DMS 273 (cell line): Measurements from ENCODE around the gene ZNF526.

Source experiments
- DNase-seq: peaks from one replicate; lab custom pipeline; 2025; ENCODE audit not compliant: unreplicated experiment; lab: John Stamatoyannopoulos, UW

ZNF526 gene

DNA sequence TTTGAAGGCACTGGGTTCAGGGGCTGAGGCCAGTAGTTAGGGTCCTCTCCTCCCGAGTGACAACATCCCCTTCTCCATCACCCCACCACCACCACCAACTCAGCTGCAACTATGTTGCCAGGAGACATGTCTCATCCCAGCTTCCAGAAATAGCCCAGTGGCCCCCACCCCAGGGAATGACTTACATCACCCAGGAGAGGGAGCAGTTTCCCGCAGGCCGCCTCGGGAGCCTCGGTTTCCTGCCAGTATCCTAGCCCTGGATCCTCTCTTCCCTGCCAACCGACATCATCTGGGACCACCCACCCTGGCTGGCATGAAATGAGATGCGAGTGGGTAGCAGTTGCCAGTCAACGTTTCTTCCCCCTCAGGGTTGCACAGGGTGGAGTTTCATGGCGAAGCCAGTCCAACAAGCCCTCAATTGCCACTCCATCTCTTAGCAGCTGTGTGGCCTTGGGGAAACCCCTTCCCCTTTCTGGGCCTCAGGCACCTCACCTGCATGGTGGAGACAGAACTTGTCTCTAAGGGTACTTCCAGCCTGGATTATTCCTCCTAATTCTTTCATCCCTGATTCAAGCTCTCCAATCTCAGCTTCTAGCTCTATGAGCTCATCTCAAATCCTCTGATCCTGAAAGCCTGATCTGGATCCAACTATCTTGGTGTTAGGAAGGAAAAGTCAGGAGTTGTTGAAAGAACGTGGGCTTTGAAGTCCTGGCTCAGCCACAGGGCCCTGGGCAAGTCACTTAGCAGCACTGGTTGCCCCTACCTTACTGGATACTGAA, 26.2 kb downstream of the ZNF526 start:
- peak; percentile 94 for DNase-seq

DNA sequence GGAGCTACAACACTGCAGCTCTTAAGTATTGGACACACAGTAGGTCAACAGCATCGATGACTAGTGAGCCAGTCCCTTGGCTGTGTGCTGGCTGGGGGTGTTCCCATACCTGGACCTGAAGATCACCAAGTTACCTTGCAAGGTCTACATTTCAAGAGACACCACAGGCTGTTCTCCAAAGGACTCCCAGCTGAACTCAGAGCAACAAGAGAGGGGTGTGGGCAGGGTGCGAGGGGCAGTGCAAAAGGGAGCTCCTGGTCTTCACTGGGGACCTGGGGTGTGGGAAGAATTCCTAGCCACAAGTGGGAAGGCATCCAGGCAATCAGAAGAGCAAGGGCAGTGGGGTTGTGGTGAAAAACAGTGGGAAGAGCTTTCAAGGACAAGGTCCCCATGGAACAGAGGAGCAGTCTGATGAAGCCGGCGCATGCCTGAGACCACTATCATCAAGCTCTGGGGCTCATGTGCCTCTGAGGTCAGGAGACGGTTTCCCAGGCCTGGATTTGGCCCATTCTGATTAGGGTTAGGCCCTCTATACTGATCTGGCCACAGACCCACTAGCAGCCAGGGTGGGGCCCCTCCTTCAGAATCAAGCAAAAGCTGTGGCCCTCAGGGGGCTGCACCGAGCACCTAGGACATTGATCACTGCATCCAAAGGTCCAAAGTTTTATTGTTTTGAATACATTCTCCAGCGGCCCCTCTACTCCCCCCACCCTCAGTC, 27.0 kb downstream of the ZNF526 start:
- DNase-seq, result no peak

DNA sequence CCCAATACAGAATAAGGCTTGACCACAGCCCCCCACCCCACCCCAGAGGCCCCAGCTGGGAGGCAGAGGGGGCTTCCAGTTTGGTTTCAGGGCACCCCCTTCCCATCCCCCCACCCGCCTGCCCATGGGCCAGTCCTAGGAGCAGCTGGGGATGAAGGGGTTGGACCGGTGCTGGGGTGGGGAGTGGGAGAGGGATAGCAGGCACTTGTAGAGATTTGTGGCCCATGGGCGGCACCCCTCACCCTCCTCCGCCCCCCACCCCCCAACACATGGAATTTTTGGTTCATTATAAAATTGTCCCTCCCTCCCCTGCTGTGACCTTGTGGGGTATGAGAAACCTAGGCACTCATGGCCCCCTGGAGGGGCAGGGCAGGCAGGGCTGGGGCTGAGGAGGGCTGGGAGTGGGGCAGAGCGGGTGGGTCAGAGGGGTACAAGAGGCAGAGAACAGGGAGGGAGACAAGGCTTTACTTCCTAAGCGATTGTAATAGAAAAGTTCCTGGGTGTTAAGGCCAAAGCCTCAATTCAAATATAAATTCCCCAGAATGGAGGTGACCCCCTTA, 27.6 kb downstream of the ZNF526 start:
- no peak for DNase-seq

DNA sequence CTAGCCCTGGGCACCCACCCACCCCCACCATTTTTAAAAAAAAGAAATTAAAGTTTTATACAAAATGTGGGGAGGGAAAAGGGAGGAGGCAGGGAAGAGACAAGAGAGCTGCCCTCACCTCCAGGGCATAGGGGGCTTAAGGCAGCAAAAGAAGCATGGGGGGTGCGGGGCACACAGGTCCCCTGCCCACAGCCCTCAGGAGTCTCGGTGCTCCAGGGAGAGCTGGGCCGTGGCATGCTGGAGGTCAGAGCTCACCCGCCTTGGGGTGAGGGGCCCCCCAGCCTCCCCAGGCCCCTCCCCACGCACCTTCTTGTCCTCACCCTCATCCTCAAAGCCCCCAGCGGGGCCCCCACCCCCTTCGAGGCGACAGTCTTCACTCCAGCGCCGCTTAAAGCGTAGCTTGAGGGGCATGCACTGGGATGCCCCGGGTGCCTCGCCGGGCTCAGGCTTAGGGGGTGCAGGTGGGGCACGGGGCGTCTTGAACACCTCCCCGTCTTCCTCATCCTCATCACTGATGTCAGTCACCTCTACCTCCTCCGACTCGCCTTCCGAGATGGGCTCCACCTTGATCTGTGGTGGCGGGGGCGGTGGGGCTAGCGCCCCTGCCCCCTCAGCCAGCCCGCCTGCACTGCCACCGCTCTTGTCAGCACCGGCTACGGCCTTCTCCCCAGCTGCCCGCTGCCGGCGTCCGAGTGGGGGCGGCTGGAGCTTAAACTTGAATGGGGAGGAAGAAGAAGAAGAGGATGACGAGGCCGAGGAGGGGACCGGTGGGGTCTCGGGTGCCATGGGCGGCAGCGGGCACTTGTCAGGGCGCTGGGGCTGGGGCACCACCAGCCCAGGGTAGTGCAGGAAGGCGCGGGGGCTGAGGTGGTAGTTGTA, 28.4 kb downstream of the ZNF526 start:
- DNase-seq, result no peak

DNA sequence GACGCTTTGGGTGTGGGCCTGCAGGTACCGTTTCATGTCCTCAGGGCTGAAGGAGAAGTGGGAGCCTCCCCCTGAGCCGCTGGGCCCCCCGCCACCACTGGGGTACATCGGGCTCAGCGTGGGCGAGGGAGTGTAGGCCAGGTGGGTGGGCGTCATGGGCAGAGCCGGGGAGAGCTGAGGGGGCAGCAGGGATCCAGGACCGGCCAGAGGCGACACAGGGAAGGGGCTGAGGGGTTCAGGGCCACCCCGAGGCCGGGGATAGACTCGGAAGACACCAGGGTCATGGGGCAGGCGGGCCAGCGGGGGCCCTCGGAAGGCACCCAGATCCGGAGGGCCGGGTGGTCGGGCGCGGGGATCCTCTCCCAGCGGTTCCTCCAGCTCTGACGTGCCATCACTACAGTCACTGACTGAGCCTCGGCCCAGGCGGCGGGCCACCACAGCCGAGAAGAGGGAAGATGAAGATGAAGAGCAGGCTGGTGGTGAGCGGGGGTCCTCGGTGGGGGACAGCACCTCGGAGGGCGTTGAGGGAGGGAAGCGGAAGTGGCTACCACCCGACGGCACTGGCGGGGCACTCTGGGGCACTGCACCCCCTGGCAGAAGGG, 29.1 kb downstream of the ZNF526 start:
- DNase-seq, result no peak

DNA sequence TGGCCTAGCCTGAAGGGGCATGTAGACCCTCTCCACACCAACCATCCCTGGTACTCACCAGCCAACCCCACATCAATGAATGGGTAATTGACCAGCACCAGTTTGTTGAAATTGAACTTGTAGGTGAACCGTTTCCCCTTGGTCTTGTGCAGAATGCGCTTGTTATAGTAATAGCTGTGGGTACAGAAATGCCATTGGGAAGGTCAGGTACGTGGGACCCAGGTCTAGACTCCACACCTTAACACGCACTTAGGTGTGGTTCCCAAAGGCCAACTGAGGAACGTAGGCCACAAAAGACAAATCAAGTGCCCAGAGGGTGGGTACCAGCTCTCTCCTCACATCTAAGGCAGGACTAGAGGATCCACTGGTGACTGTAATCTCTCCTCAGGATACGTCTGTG, 29.7 kb downstream of the ZNF526 start:
- DNase-seq, result no peak

DNA sequence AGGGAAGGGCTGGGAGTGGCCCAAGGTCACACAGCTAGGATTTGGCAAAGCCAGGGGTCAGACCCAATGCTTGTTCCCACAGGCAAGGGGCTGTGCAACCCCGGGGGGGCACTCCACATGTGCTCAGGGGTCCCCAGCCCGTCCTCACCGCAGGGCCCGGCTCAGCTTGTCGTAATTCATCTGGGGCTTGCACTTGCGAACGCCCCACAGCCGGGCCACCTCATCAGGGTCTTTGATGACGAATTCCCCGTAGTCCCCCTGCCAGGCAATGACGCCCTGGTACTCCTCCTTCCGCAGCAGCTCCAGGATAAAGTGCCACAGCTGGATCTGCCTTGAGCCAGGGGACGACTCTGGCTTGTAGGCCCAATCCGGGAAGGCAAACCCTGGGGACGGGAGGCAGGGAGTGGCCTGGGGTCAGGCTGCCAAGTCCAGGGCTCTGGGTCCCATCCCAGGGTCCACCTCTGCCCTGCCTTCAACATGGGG, 30.1 kb downstream of the ZNF526 start:
- DNase-seq, result no peak

DNA sequence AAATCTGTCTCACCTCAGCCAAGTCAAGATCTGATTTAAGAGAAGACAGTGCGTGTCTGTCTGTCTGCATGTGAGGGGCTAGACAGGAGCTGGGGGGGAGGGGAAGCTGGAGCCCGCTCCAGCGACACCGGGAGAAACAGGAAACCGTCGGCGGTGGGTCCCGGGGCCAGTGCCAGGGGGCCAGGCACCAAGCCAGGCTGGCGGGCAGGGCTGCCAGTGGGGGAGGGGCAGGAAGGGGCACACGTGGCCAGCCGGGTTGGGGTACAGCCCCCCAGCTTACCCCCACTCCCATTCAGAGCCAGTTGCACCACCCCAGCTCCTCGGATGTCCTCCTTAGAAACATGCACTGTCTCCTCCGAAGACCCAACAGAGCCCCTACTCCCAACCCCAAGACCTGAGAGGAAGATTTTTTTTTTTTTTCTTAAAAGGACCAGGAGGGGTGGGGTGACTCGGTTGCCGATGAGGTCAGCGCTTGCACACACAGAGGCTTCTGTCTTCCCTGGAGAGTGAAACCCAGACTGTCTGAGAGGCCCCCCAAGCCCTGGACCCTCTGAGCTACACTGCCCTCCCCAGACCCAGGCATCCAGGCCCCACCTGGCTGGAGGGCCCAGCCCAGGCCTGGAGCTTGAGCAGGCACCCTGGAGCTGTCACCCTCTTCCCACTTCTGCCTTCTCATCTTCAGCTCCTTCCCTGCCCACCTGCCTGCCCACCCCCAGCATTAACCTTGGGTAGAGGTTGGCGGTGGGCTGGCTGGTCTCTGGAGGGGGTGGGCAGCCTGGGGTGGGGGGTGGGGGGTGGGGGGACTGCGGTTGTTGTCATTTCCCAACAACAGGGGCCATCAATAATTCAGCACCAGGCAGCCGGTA, 30.8 kb downstream of the ZNF526 start:
- peak; percentile 59 for DNase-seq

DNA sequence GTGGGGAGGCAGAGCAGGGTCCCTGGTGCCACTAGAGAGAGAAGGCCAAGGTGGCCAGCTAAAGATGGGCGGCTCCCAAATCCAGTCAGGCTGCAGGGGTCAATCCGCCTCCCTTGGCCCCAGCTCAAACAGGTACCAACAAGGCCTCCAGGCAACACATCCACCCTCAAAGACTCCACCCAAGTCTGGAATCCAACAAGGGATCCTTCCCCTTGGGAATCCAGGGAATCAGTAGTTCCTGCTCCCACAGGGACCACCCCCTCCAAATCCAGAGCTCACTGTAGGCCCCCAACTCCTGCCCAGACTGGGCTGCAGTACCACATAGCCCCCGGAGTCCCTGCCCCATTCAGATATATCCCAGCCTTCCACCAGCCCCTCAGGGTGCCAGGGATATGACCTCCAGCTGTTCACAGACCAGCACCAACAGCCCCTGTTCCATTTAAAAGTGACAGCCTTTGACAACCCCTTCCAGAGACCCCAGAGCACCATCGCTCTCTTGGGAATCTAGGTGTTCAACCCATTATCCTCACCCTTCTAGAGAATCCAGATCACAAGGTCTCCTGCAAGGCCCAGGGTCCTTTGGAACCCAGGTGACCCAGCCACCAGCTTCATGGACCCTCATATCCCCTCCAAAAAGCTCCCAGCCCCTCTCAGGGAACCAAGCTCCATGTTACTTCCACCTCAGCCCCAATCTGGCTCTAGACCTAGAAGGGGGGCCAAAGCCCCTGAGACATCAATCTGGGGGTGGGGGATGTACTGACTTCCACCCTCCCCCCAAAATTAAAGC, 31.7 kb downstream of the ZNF526 start:
- no peak for DNase-seq

DNA sequence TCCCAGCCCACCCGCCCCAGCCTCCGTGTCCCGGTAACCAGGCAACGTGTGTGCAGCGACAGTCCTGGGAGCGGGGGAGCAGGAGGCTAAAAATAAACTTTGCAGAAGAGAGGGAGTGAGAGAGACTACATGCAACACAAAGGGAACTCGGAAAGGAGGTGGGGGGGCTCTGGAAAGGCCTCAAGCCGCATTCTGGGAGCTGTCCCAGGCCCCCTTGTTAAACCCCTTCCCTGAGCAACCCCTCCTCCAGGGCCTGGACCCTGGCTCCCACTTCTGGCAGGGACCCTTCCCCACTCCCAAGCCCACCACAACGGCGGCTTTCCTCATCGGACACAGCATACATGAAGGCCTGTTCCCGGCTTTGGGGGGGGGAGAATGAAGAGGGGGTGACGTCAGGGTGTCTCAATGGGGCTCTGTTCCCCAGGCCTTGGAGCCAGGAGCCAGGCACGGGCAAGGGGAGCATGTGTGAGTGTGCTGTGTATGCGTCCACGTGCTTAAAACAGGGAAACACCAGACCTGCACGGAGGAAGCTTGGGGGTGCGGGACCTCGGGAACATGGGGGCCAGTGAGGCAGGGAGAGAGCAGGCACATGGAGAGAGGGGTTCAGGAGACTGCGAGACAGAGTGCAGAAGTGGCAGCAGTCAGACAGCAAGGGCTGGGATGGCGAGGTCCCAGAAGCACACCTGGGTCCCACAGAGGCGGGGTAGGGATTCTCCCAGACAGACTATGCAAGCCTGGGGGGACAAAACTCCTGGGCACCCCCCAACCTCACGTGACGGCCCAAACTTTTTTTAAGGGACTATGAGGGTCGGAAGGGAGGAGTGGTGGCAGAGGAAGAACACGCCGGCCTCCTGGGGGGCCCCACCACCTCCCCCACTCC, 32.5 kb downstream of the ZNF526 start:
- peak; percentile 64 for DNase-seq

DNA sequence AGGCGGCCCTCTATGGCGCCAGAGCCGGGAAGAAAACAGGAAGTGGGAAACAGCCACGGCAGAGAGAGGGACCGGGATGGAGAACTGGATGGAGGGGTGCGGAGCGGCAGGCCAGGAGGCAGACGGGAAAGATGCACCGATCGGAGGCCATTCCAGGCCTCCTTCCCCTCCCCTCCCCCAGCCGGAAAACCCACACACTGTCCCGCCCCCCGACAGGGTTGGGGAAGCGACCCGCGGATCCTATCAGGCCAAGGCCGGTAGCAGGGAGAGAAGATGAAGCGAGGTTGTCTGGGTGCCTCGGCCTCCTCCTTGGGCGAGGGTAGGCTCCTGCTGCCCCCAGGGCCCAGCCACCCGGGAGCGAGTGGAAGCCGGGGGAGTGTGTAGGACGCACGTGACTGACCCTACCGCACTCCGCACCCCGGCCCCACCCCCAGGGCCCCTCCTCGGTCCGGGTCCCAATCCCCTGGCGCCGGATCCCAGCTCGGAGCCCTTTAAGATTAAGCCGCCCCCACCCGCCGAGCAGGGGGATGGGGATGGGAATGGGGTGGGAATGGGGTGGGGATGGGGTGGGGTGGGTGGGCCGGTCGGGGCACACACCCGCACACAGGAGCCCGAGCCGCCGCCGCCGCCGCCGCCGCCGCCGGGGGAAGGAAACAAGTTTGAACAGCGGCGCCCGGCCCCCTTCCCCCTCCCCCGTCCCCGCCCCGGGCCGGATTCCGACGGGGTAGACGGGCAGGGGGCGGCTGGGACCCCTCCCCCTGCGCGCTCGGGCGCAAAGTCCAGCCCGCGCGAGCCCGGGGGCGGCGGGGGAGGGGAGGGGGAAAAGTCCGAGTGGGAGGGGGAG, 33.4 kb downstream of the ZNF526 start:
- peak; percentile 84 for DNase-seq

DNA sequence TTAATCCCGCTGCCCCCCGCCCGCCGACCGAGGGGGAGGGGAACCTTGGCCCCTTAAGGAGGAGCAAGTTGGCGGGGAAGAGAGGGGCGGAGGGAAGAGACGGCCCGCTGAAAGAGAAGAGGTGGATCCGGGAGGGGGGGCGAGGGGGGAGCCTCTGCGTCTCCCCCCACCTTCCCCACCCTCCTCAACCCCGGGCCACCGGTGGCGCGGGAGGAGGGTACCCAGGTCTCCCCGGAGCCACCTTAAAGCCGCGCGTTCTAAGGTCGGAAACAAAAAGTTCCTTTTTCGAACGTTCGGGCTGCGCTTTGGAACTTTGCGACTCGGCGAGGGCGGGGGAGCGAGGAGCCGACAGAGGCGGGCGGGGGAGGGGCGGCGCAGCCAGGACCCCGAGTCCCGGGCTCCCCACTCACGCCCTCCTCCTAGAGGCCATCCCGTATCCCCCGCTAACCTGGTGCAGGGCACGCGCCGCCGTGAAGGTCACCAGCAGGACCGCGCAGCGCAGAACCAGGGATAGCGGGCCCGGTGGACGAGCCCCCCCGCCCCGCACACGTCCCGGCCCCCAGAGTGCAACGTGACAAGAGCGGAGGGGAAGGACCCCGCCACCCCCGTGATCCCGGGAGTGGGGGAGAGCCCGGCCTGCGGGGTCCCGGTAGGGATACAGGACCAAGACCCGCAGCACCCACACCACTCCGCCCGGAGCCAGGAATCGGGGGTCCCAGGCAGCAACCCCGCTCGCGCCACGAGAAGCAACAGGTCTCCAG, 34.2 kb downstream of the ZNF526 start:
- peak; percentile 89 for DNase-seq

DNA sequence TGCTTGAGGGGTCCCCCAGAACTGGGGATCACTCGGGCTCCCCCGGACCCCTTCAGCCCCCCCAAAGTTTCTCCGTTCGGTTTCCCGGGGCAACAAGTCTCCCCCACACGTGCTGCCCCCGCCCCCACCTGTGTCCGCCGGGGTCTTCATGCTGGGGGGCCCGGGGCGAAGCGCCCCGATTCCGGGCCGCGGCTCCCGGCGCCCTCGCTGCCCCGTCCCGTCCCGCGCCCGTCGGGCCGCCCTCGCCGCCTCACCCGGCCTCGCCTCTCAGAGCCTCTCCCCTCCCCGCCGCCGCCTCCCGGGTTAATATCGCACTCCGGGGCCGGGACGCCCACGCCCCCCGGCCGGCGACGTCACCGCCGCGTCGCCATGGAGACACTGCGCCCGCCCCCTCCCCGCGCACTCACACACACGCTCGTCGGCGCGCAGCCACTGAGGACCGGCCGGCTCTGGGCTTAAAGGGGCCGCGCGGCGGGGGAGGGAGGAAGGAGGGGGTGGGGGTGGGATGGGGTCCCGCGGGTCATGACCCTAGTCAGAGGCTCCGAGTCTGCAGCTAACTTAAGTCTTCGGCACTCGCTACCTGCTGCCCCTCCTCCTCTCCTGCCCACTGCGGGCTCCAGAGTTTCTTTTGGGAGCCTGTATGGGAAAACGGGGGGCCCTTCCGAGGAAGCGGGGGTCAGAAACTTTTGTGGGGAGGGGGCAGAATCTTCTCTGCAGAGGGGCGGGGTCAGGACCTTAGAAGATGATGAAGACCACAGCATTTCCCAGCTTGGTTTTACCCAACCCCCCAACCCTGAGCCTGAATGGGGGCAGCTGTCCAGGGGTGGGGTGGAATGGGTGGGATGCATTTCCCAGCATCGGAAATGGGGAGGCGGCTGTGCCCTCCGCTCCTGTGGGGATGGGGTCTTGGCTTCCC, 35.0 kb downstream of the ZNF526 start, which contains the start of gene ERF:
TSS of gene ERF (minus strand) at position 279 of the 916 bp plus-strand sequence. CDS start at position 150, 129 bp downstream.
- DNase-seq, result peak; percentile 96

DNA sequence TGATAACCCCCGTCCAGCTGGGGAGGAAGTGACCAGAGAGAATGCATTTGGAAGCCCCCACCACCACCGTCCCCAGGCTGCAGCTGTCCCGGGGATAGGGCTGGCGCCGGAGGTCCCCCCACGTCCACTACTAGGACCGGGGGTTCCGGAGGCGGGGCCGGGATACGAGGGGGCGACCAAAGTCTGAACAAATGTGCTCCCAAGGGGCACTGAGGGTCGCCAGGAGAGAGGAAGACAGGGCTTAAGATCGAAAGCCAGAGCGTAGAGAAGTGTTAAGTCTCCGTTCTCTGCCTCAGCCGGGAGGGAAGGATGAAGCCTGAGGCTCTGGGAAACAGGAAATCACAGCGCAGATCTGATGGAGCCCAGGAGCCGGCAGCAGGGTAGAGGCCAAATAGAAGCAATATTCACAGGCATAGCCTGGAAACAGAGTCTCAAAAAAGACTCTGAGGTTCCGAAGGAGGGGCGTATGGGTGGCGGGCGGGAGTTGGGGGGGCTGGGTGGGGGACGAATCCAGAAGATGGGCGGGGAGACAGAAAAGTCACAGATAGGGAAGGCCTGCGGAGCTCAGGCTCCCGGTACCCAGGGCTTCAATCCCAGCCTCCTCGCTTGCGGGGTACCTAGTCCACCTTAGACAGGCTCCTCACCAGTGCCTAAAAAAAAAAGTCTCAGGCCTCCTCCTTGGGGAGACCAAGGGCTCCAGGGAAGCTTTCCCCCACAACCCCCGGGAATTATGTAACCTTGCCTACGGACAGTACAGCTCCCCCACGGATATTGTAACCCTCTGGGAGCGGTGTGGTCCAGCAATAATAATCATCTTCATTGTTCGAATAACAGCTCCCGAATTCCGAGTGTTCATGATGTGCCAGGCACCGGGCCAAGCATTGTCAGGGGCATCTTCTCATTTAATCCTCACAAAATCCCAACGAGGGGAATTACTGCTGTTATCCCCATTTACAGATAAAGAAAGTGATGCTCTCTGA, 35.9 kb downstream of the ZNF526 start:
- DNase-seq, result peak; percentile 73
